Epithelial cell of alveolus of lung (primary cell): ENCODE measurements around the gene SIRT4. TPM values are rescaled to one million over a fixed set of nuclear protein-coding genes. Genes with fewer than 3 reads are reported as not detected.

Source experiments
- total RNA-seq: library from RNA; depleted of rRNA; stranded (reverse); fragments of >200 nt; gene quantifications from 2 replicates; pipeline ENCODE4 v1.2.1, GENCODE V29; 2015

SIRT4 gene
- 0.78 and 5.6 TPM in 2 replicates for total RNA-seq

GRCh38 chr12:120301962-120302815 is at the start of gene SIRT4:
SIRT4 (plus strand) TSS chr12:120302321; CDS start chr12:120303562, 1,241 bp downstream.

DNA sequence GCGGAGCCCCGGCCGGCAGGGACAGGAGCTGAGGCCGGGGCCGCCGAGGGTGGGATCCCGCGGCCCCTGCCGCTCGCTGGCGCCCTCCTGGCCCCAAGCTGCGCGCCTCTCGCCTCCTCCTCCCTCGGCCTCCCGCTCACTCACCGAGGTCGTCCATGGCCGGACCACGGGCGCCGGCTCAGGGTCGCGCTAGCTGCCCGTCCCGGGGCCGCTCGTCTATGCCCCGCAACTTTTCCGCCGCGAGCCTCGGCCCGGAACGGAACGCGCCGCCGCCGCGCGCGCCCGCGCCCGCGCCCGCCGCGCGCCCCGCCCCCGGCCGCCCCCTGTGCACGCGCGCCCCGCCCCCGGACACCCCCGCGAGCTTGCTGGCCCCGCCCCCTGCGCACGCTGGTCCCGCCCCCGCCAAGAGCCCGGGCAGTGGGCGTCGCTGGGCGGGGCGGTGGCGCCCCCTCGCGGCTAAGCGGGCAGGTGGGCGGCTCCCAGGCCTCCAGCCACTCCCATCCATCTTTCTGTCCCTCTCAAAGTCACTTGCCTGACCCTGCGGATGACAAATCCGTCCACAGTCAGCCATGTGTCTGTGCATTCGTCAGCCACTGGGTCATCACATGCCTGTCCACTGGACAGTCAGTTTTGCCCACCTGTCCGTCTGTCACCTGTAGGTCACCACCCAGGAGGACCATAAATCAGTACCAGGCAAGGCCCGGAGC is 36.5 kb upstream of the SIRT4 start, which contains the start of gene PXN:
PXN (minus strand) TSS at position 258 of the 707 bp plus-strand sequence; CDS start at position 157, 101 bp downstream.

DNA sequence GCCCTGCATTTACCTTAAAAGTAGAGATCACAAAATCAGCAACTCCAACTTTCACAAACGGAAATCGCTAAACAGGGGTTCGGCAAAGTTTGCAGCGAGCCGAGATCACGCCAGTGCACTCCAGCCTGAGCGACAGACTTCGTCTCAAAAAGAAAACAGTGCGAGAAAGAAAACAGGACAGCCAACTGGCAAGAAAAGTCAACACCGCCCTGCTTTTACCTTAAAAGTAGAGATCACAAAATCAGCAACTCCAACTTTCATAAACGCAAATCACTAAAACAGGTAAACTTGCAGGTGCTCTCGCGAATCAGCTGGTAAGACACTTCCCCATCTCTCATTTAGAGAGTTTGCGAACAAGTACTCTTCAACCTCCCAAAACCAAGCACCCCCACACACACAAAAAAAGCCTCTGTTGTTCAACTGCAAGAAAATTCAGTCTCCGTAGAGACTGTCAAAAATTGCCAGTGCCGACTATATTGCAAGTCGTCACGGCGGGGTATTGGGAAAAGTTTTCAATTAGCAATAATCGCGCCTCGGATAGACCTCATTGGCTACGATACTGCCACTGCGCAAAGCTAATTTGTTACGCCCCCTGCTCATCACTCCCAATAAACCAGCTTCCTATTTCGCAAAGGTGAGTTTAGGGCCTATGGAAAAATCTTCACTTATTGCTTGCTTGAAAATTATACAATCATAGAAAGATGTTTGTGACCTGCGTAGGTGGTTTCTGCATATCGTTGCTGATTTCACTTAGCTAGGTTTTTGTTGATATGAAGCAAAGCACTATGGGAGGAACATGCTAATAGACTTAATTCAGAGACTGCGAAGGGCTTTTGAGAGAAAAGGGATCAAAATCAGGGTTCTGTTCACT is 9.2 kb upstream of the SIRT4 start, which contains the start of gene RNU4-1:
RNU4-1 (minus strand) TSS at position 577 of the 871 bp plus-strand sequence.

GRCh38 chr12:120327593-120327992 is 25.5 kb downstream of the SIRT4 start, which contains the start of gene PLA2G1B:
PLA2G1B (minus strand) TSS chr12:120327779; CDS start chr12:120327753, 26 bp downstream.

Other genes with a start within 250 kb of the SIRT4 start
- gene RAB35, start 185.6 kb upstream of the SIRT4 start, total RNA-seq: 23.2 and 36.7 TPM in 2 replicates
- 45.3 and 82.0 TPM in 2 replicates for gene GCN1, start 107.6 kb upstream of the SIRT4 start, total RNA-seq
- 6,143 and 7,072 TPM in 2 replicates for gene RPLP0, start 101.2 kb upstream of the SIRT4 start, total RNA-seq
- 57.2 and 95.7 TPM in 2 replicates for gene PXN, start 36.6 kb upstream of the SIRT4 start, total RNA-seq
- gene RNU4-2, start 10.4 kb upstream of the SIRT4 start, total RNA-seq: under 0.01 TPM in 2 replicates
- under 0.01 TPM in 2 replicates for gene RNU4-1, start 9.1 kb upstream of the SIRT4 start, total RNA-seq
- gene PLA2G1B, start 25.5 kb downstream of the SIRT4 start, total RNA-seq: not detected in 2 replicates
- gene MSI1, start 66.8 kb downstream of the SIRT4 start, total RNA-seq: 0.16 and 0.78 TPM in 2 replicates
- 398 and 667 TPM in 2 replicates for gene COX6A1, start 135.8 kb downstream of the SIRT4 start, total RNA-seq
- 29.0 and 33.6 TPM in 2 replicates for gene TRIAP1, start 144.1 kb downstream of the SIRT4 start, total RNA-seq
- 16.9 and 22.9 TPM in 2 replicates for gene GATC, start 144.1 kb downstream of the SIRT4 start, total RNA-seq
- gene SRSF9, start 167.4 kb downstream of the SIRT4 start, total RNA-seq: 72.5 and 84.2 TPM in 2 replicates
- gene DYNLL1, start 193.8 kb downstream of the SIRT4 start, total RNA-seq: 244 and 390 TPM in 2 replicates
- 30.8 and 44.9 TPM in 2 replicates for gene COQ5, start 226.8 kb downstream of the SIRT4 start, total RNA-seq
- 106 and 123 TPM in 2 replicates for gene RNF10, start 232.0 kb downstream of the SIRT4 start, total RNA-seq